HepG2 (cell line): Measurements from ENCODE around the gene C2orf42. TPM values are rescaled to one million over a fixed set of nuclear protein-coding genes. Genes with fewer than 3 reads are reported as not detected.

Experiments used
- ATAC-seq: fragments of 200-7000 bp; cut with Tn5 transposase; 3 replicates; pipeline ENCODE4 v1.9.1; 2020; ENCODE audit warnings: mild to moderate bottlenecking, moderate library complexity
- BruUV-seq: library from RNA; stranded (reverse); fragments of 400-500 nt; replicated peaks from 2 replicates; lab custom pipeline; 2021; lab: Mats Ljungman, UMichigan
- CTCF ChIA-PET: fragments of 300-600 bp; formaldehyde crosslinking; extraction: SDS; loops from one replicate; lab custom pipeline; 2021; ENCODE audit warnings: low total read pairs, inconsistent platforms, low intra/inter-chr PET ratio; lab: Yijun Ruan, JAX
- POLR2A ChIA-PET: fragments of 350-600 bp; sonication (Branson Sonifier 250); formaldehyde crosslinking; loops from one replicate; lab custom pipeline; 2020; ENCODE audit warnings: antibody characterized with exemption, inconsistent platforms; lab: Yijun Ruan, JAX
- DNase-seq: peaks from one replicate; pipeline ENCODE4 v3.0.0-alpha.2; 2015; ENCODE audit warnings: low spot score
- FAIRE-seq: peaks from 3 replicates; lab custom pipeline; 2011; peaks lifted over from hg19 to GRCh38; lab: Jason Lieb, UNC
- H2AFZ ChIP-seq: one replicate; pipeline ENCODE4 v1.6.1; 2011; ENCODE audit warnings: low read length, inconsistent platforms
- H3K27ac ChIP-seq: fragments of 300-600 bp; 3 replicates; pipeline ENCODE4 v1.8.0; 2011; ENCODE audit warnings: mixed run types, mild to moderate bottlenecking, mixed read lengths, low read length, inconsistent platforms; ENCODE audit not compliant: insufficient read depth; ENCODE audit errors: extremely low read length
- H3K27me3 ChIP-seq, 2 experiments: fragments of 200-600 bp in 1 of 2; 2 replicates in 1 of 2; 3 replicates in 1 of 2; pipeline versions ENCODE4 v1.6.0 to v1.8.0; 2011; ENCODE audit warnings: low read length in 2 of 2, mild to moderate bottlenecking in 2 of 2, moderate library complexity in 2 of 2, inconsistent platforms in 1 of 2; ENCODE audit not compliant: insufficient read depth in 2 of 2, control insufficient read depth in 1 of 2
- H3K36me3 ChIP-seq, 2 experiments: fragments of 200-600 bp in 1 of 2; replicated peaks in 1 of 2; 2 replicates in 1 of 2; 3 replicates in 1 of 2; pipeline versions ENCODE4 v1.5.1 to v1.8.0; 2011; ENCODE audit warnings: low read length in 2 of 2, inconsistent platforms in 1 of 2; ENCODE audit not compliant: insufficient read depth in 2 of 2, control insufficient read depth in 1 of 2
- H3K4me1 ChIP-seq: 2 replicates; pipeline ENCODE4 v1.5.1; 2012; ENCODE audit warnings: low read length, inconsistent platforms; ENCODE audit not compliant: insufficient read depth
- H3K4me2 ChIP-seq: 2 replicates; pipeline ENCODE4 v1.6.0; 2011; ENCODE audit warnings: low read depth, low read length, inconsistent platforms
- H3K4me3 ChIP-seq, 3 experiments: fragments of 200-600 bp in 1 of 3; sonication (generic), shearing (Covaris generic) in 1 of 3; replicated peaks in 1 of 3; 2 replicates each; pipeline ENCODE4 v1.5.1; 2011 to 2016; ENCODE audit warnings: low read length in 3 of 3, inconsistent platforms in 2 of 3, low read depth in 2 of 3, mild to moderate bottlenecking in 2 of 3, control low read depth in 1 of 3, mixed read lengths in 1 of 3; ENCODE audit not compliant: insufficient read depth in 1 of 3
- H3K79me2 ChIP-seq: one replicate; pipeline ENCODE4 v1.6.1; 2011; ENCODE audit warnings: low read length, inconsistent platforms; ENCODE audit not compliant: insufficient read depth
- H3K9ac ChIP-seq: 2 replicates; pipeline ENCODE4 v1.6.0; 2011; ENCODE audit warnings: mild to moderate bottlenecking, low read depth, low read length, inconsistent platforms; ENCODE audit not compliant: insufficient read depth
- H3K9me3 ChIP-seq: 2 replicates; pipeline ENCODE4 v1.5.1; 2012; ENCODE audit warnings: mild to moderate bottlenecking, low read length
- H4K20me1 ChIP-seq: 2 replicates; pipeline ENCODE4 v1.6.0; 2011; ENCODE audit warnings: inconsistent platforms, mild to moderate bottlenecking, low read length, moderate library complexity; ENCODE audit not compliant: insufficient read depth
- FOXP1 ChIP-seq, 2 experiments: fragments of 450-650 bp in 1 of 2; IDR thresholded peaks; 2 replicates each; pipeline ENCODE4 v1.6.1; 2017 to 2018; ENCODE audit warnings: antibody characterized with exemption in 1 of 2
- GMEB2 ChIP-seq: IDR thresholded peaks from 2 replicates; pipeline ENCODE4 v1.6.1; 2016; ENCODE audit warnings: missing biosample characterization, missing genetic modification reagents, low read depth
- HNF1A ChIP-seq, 2 experiments: sonication (generic) in 1 of 2; formaldehyde crosslinking in 1 of 2; IDR thresholded peaks; 2 replicates each; pipeline versions ENCODE4 v1.4.0 to v1.6.1; 2016 to 2020; ENCODE audit warnings: borderline replicate concordance in 1 of 2, low read depth in 1 of 2, mild to moderate bottlenecking in 1 of 2, missing genetic modification reagents in 1 of 2
- HNF4A ChIP-seq: sonication (generic); formaldehyde crosslinking; IDR thresholded peaks from 2 replicates; pipeline ENCODE4 v1.4.0; 2020; ENCODE audit warnings: missing genetic modification reagents
- JUN ChIP-seq: sonication (generic); formaldehyde crosslinking; IDR thresholded peaks from 2 replicates; pipeline ENCODE4 v1.4.0; 2020; ENCODE audit warnings: mild to moderate bottlenecking, missing genetic modification reagents
- TBX3 ChIP-seq: fragments of 450-650 bp; IDR thresholded peaks from 2 replicates; pipeline ENCODE4 v1.6.1; 2017; ENCODE audit warnings: antibody characterized with exemption, mild to moderate bottlenecking, inconsistent platforms, borderline replicate concordance
- TERF1 ChIP-seq: sonication (generic); formaldehyde crosslinking; IDR thresholded peaks from 2 replicates; pipeline ENCODE4 v1.8.0; 2022; ENCODE audit warnings: mild to moderate bottlenecking, missing genetic modification reagents, moderate library complexity
- THAP11 ChIP-seq: IDR thresholded peaks from 2 replicates; pipeline ENCODE4 v1.6.1; 2016; ENCODE audit warnings: missing biosample characterization, missing genetic modification reagents
- XRCC5 ChIP-seq: fragments of 200-400 bp; formaldehyde crosslinking; optimal IDR thresholded peaks from 2 replicates; pipeline ENCODE3; 2017; ENCODE audit warnings: mild to moderate bottlenecking, low read length
- YY1 ChIP-seq: IDR thresholded peaks from 2 replicates; pipeline ENCODE4 v1.6.1; 2011; ENCODE audit warnings: low read length, low read depth, moderate library complexity, mild to moderate bottlenecking; ENCODE audit not compliant: insufficient read depth, insufficient replicate concordance
- ZNF552 ChIP-seq: sonication (generic); formaldehyde crosslinking; IDR thresholded peaks from 2 replicates; pipeline ENCODE4 v1.9.0; 2022; ENCODE audit warnings: missing genetic modification reagents, mild to moderate bottlenecking, borderline replicate concordance
- ZNF891 ChIP-seq: sonication (generic); formaldehyde crosslinking; IDR thresholded peaks from 2 replicates; pipeline ENCODE4 v1.5.0; 2020; ENCODE audit warnings: mild to moderate bottlenecking, missing genetic modification reagents
- WGBS: methylation state at CpG from one replicate; pipeline ENCODE4 v1.1.6; 2017; ENCODE audit warnings: low lambda C conversion rate; 5-methylcytosine and 5-hydroxymethylcytosine counted together
- in situ Hi-C: cut with HindIII; loops from 2 replicates; pipeline ENCODE4 v1.10.0; 2017; ENCODE audit warnings: low pct_unique_long_range_greater_than_20kb; ENCODE audit not compliant: extremely low pct_ligation_motif_present
- intact Hi-C: fragments of 100-400 bp; cut with micrococcal nuclease; formaldehyde crosslinking; loops from one replicate; pipeline ENCODE4 v1.10.0; 2022; ENCODE audit not compliant: unreplicated experiment
- polyA plus RNA-seq, 8 experiments: library from polyadenylated mRNA; depleted of rRNA in 3 of 8; stranded (reverse) in 7 of 8; unstranded in 1 of 8; fragments of >200 nt; fragmentation: Illumina TruSeq in 4 of 8; extraction: Trizol in 4 of 8; gene quantifications; 2 replicates each; pipeline versions ENCODE4 v1.2.1 to v1.2.3, GENCODE V29; 2011 to 2016; ENCODE audit warnings: low read depth in 4 of 8, missing spikeins in 1 of 8, mixed read lengths in 1 of 8; ENCODE audit not compliant: insufficient read depth in 1 of 8
- total RNA-seq, 5 experiments: library from RNA; depleted of rRNA; stranded (reverse); fragments of >200 nt; fragmentation: Illumina TruSeq; extraction: Trizol; gene quantifications; 2 replicates each; pipeline ENCODE4 v1.2.3, GENCODE V29; 2016; ENCODE audit warnings: low read depth in 1 of 5
- TF ChIP-seq, protein P1 (sequence below): IDR thresholded peaks from 2 replicates; pipeline ENCODE4 v1.6.1; 2012; ENCODE audit warnings: inconsistent platforms

The C2orf42 gene
- total and polyA plus RNA-seq, 2 of the 13 experiments (the other 11 are each of a cell fraction or from before 2014, with no cell fraction given) = 9.3 to 9.9 TPM

DNA sequence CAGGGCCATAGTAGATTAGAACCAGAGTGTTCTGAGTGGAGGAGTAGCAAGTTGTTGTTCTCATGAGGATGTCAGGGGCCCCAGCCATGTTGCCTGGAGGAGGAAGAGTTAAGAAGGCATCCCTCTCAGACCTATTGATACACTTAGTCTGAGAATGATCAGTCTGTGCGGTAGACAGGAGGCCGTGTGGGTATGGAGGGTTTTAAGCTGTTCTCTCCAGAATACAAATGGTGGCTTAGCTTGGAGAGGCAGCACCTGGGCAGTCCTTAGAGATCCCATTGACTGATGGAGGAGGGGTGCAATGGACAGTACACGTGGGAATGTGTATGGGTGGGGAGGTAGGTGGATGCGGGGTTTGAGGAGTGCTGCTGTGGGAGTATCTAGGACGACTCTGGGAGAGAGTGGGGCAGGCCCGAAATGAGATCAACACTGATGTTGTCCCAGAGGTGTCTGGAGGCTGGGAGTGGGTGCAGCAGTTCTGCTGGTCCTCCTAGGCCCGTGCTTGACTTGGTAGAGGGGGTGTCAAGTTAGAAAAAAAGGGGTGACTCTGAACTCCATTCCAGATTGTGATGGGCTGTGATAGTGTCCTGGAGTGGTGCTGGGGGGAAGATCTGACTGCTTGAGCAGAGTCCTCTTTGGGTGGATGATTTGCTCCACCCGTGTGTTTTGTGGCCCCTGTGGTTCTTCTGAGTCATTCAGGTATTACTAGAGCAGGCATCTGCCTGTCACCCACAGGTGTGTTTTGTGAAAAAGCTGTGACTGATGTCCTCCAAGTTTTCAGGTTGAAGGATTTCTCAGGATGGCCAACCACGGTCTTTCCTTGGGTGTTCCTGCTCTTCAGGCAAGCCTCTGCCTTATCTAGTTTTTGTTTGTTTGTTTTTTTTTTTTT is 44.7 kb downstream of the C2orf42 start:
- CTCF ChIA-PET = no interaction called here
- H3K27ac ChIP-seq = no peak overlapping the region
- peaks cover 2 to 7% of the 10 kb centered on the region in 2 experiments; a peak in 3 of 5 replicates for H3K36me3 ChIP-seq
- no peaks in the 10 kb centered on the region for H3K27me3 ChIP-seq
- H3K9me3 ChIP-seq = no peaks in the 10 kb centered on the region
- POLR2A ChIA-PET = interaction anchor here (5.1 to 10.5 kb wide), 3 partner anchors 37 to 232 kb away, joined by 83 to 124 read pairs (median 88); partner anchors contain the start of genes MXD1 and PCBP1
- BruUV-seq = no TSS peak
- FAIRE-seq (no peak), DNase-seq (no peak), ATAC-seq (no peak)
- peaks cover 34% of the 10 kb centered on the region for H3K4me1 ChIP-seq
- in situ Hi-C loops = no loop called here
- H3K4me2 ChIP-seq = no peak overlapping the region
- no peak overlapping the region for H3K4me3 ChIP-seq
- peaks cover 7% of the 10 kb centered on the region for H3K79me2 ChIP-seq
- WGBS = 59% methylated on average over 9 of the region's 9 CpGs
- no peaks in the 10 kb centered on the region for H4K20me1 ChIP-seq
- H3K9ac ChIP-seq = no peak overlapping the region
- intact Hi-C loops = no loop called here
- H2AFZ ChIP-seq = no peak overlapping the region
- no peak for TF ChIP-seq TBX3
- TF ChIP-seq HNF1A (IDR thresholded peaks at IDR 0.05; ENCODE audit: low read depth) = no peak
- TF ChIP-seq HNF1A (CRISPR knock-in tag; IDR thresholded peaks at IDR 0.05; ENCODE audit: borderline replicate concordance) = no peak
- TF ChIP-seq ZNF552 = no peak
- TF ChIP-seq, protein P1, sequence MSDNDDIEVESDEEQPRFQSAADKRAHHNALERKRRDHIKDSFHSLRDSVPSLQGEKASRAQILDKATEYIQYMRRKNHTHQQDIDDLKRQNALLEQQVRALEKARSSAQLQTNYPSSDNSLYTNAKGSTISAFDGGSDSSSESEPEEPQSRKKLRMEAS = no peak
- no peak for TF ChIP-seq TERF1
- TF ChIP-seq FOXP1 (IDR thresholded peaks at IDR 0.05) = no peak
- TF ChIP-seq FOXP1 (CRISPR knock-in tag; IDR thresholded peaks at IDR 0.05) = no peak
- TF ChIP-seq GMEB2 (CRISPR knock-in tag) = no peak
- no peak for TF ChIP-seq XRCC5
- no peak for TF ChIP-seq ZNF891 (CRISPR knock-in tag)
- TF ChIP-seq JUN (CRISPR knock-in tag) = no peak
- no peak for TF ChIP-seq THAP11
- TF ChIP-seq HNF4A (CRISPR knock-in tag) = no peak
- no peak for TF ChIP-seq YY1
